CMK (cell line): Measurements from ENCODE around the gene SSR4.

Experiments used
- DNase-seq: peaks from one replicate; pipeline ENCODE4 v3.0.0-alpha.2; 2010; ENCODE audit warnings: low read depth

Gene SSR4

GRCh38 chrX:153830640-153831428, 36.4 kb downstream of the SSR4 start:
- DNase-seq, result no peak

GRCh38 chrX:153831429-153832150, 37.1 kb downstream of the SSR4 start:
- DNase-seq, result no peak

- no peak for DNase-seq
Measured at GRCh38 chrX:153832728-153833127, 38.3 kb downstream of the SSR4 start.

- DNase-seq, result no peak
Measured at GRCh38 chrX:153836921-153837320, 42.5 kb downstream of the SSR4 start.

- no peak for DNase-seq
Measured at GRCh38 chrX:153844509-153845082, 50.1 kb downstream of the SSR4 start.

- no peak for DNase-seq
Measured at GRCh38 chrX:153845195-153845594, 50.7 kb downstream of the SSR4 start.

GRCh38 chrX:153845842-153846241, 51.4 kb downstream of the SSR4 start:
- DNase-seq, result no peak
